IMR-90 (cell line): ENCODE results near the gene IFT81. TPM values are rescaled to one million over a fixed set of nuclear protein-coding genes. Genes with fewer than 3 reads are reported as not detected.

Source experiments
- ATAC-seq: fragments of 200-7000 bp; cut with Tn5 transposase; 2 replicates; pipeline ENCODE4 v1.9.1; 2020; ENCODE audit warnings: low read depth, mild to moderate bottlenecking, moderate library complexity
- BruUV-seq: library from RNA; stranded (reverse); fragments of 400-500 nt; replicated peaks from 2 replicates; lab custom pipeline; 2021; lab: Mats Ljungman, UMichigan
- CTCF ChIA-PET: fragments of 300-600 bp; formaldehyde crosslinking; extraction: SDS; loops from one replicate; lab custom pipeline; 2021; ENCODE audit warnings: antibody characterized with exemption; lab: Yijun Ruan, JAX
- POLR2A ChIA-PET: fragments of 300-600 bp; sonication (Branson Sonifier 250); formaldehyde crosslinking; loops from one replicate; lab custom pipeline; 2022; ENCODE audit warnings: antibody characterized with exemption; ENCODE audit not compliant: unreplicated experiment; lab: Charles Lee
- DNase-seq: peaks from one replicate; pipeline ENCODE4 v3.0.0; 2013
- H2AFZ ChIP-seq: replicated peaks from 2 replicates; pipeline ENCODE3; 2013; ENCODE audit warnings: low read length, mild to moderate bottlenecking; ENCODE audit not compliant: poor library complexity
- H2AK5ac ChIP-seq: 2 replicates; pipeline ENCODE4 v1.6.1; 2013; ENCODE audit warnings: low read depth, low read length, inconsistent platforms
- H2AK9ac ChIP-seq: replicated peaks from 2 replicates; pipeline ENCODE3; 2013; ENCODE audit warnings: mild to moderate bottlenecking, low read depth, low read length, moderate library complexity; ENCODE audit not compliant: poor library complexity
- H2BK120ac ChIP-seq: 2 replicates; pipeline ENCODE4 v1.6.1; 2013; ENCODE audit warnings: low read depth, low read length, inconsistent platforms
- H2BK15ac ChIP-seq: 3 replicates; pipeline ENCODE4 v1.6.1; 2013; ENCODE audit warnings: low read depth, low read length, inconsistent platforms
- H2BK20ac ChIP-seq: 2 replicates; pipeline ENCODE4 v1.6.1; 2013; ENCODE audit warnings: low read depth, mild to moderate bottlenecking, inconsistent platforms, low read length, moderate library complexity
- H2BK5ac ChIP-seq: 2 replicates; pipeline ENCODE4 v1.6.1; 2013; ENCODE audit warnings: mild to moderate bottlenecking, low read depth, low read length, inconsistent platforms; ENCODE audit not compliant: poor library complexity, severe bottlenecking
- H3K14ac ChIP-seq: replicated peaks from 2 replicates; pipeline ENCODE4 v1.6.1; 2013; ENCODE audit warnings: low read depth, low read length, inconsistent platforms
- H3K18ac ChIP-seq: 2 replicates; pipeline ENCODE4 v1.6.1; 2013; ENCODE audit warnings: low read depth, low read length, control low read depth
- H3K23ac ChIP-seq: 2 replicates; pipeline ENCODE4 v1.6.1; 2013; ENCODE audit warnings: low read depth, low read length, inconsistent platforms
- H3K27ac ChIP-seq: 2 replicates; pipeline ENCODE4 v1.5.1; 2013; ENCODE audit warnings: mild to moderate bottlenecking, control low read depth, low read length; ENCODE audit not compliant: insufficient read depth
- H3K27me3 ChIP-seq: 2 replicates; pipeline ENCODE4 v1.6.1; 2013; ENCODE audit warnings: low read length; ENCODE audit not compliant: control insufficient read depth, insufficient read depth
- H3K36me3 ChIP-seq: 2 replicates; pipeline ENCODE4 v1.6.1; 2013; ENCODE audit warnings: low read length, mixed read lengths; ENCODE audit not compliant: control insufficient read depth, insufficient read depth
- H3K4ac ChIP-seq: 2 replicates; pipeline ENCODE4 v1.6.1; 2013; ENCODE audit warnings: low read depth, low read length, inconsistent platforms
- H3K4me1 ChIP-seq: 2 replicates; pipeline ENCODE4 v1.6.1; 2013; ENCODE audit warnings: low read length, mixed read lengths; ENCODE audit not compliant: control insufficient read depth, insufficient read depth
- H3K4me2 ChIP-seq: 2 replicates; pipeline ENCODE4 v1.6.1; 2013; ENCODE audit warnings: low read depth, mild to moderate bottlenecking, control low read depth, low read length, moderate library complexity
- H3K4me3 ChIP-seq: 2 replicates; pipeline ENCODE4 v1.5.1; 2013; ENCODE audit warnings: low read depth, mild to moderate bottlenecking, control low read depth, low read length, moderate library complexity; ENCODE audit not compliant: insufficient read depth
- H3K56ac ChIP-seq: 2 replicates; pipeline ENCODE4 v1.6.1; 2013; ENCODE audit warnings: low read length, inconsistent platforms; ENCODE audit not compliant: insufficient read depth; ENCODE audit errors: extremely low read depth
- H3K79me1 ChIP-seq, 2 experiments: 2 replicates each; pipeline ENCODE4 v1.6.1; 2013; ENCODE audit warnings: low read length in 2 of 2, inconsistent platforms in 1 of 2, low read depth in 1 of 2
- H3K9ac ChIP-seq: 2 replicates; pipeline ENCODE4 v1.6.1; 2013; ENCODE audit warnings: low read depth, low read length, control low read depth
- H3K9me1 ChIP-seq: 2 replicates; pipeline ENCODE4 v1.6.1; 2013; ENCODE audit warnings: low read length, inconsistent platforms; ENCODE audit not compliant: insufficient read depth
- H3K9me3 ChIP-seq: 2 replicates; pipeline ENCODE4 v1.6.1; 2013; ENCODE audit warnings: low read length; ENCODE audit not compliant: control insufficient read depth, insufficient read depth
- H4K20me1 ChIP-seq: 2 replicates; pipeline ENCODE4 v1.6.1; 2013; ENCODE audit warnings: low read length, inconsistent platforms; ENCODE audit not compliant: insufficient read depth
- H4K5ac ChIP-seq: 2 replicates; pipeline ENCODE4 v1.6.1; 2013; ENCODE audit warnings: mild to moderate bottlenecking, low read depth, low read length, control low read depth
- H4K8ac ChIP-seq, 2 experiments: 2 replicates each; pipeline ENCODE4 v1.6.1; 2013; ENCODE audit warnings: low read depth in 2 of 2, low read length in 2 of 2, control low read depth in 1 of 2, inconsistent platforms in 1 of 2
- H4K91ac ChIP-seq: 2 replicates; pipeline ENCODE4 v1.6.1; 2013; ENCODE audit warnings: low read depth, low read length, inconsistent platforms; ENCODE audit not compliant: insufficient read depth
- ELK1 ChIP-seq: fragments of 150-350 bp; IDR thresholded peaks from 2 replicates; pipeline ENCODE4 v1.6.1; 2016; ENCODE audit warnings: low read depth, mild to moderate bottlenecking, low read length, moderate library complexity, borderline replicate concordance
- FOS ChIP-seq: fragments of 150-350 bp; IDR thresholded peaks from 2 replicates; pipeline ENCODE4 v1.6.1; 2016; ENCODE audit warnings: low read depth, low read length
- MAFK ChIP-seq: IDR thresholded peaks from 2 replicates; pipeline ENCODE4 v1.6.1; 2012; ENCODE audit warnings: low read depth, low read length, improper control_type of control experiment
- MAZ ChIP-seq: IDR thresholded peaks from 2 replicates; pipeline ENCODE4 v1.6.1; 2012; ENCODE audit warnings: low read depth, mild to moderate bottlenecking, low read length, improper control_type of control experiment, moderate library complexity, borderline replicate concordance
- NFE2L2 ChIP-seq: fragments of 150-350 bp; IDR thresholded peaks from 2 replicates; pipeline ENCODE4 v1.6.1; 2016; ENCODE audit warnings: low read depth, mild to moderate bottlenecking, low read length
- RCOR1 ChIP-seq: IDR thresholded peaks from 2 replicates; pipeline ENCODE4 v1.6.1; 2012; ENCODE audit warnings: mild to moderate bottlenecking, low read length, improper control_type of control experiment; ENCODE audit not compliant: insufficient replicate concordance
- WGBS, 2 experiments: methylation state at CpG; one replicate each; pipeline versions ENCODE4 v1.1.5 to v1.1.7; 2013; ENCODE audit warnings: missing lambda C conversion rate in 2 of 2; ENCODE audit not compliant: insufficient read length in 1 of 2; ENCODE audit errors: extremely low coverage in 2 of 2; 5-methylcytosine and 5-hydroxymethylcytosine counted together
- dilution Hi-C: fragments of 300-500 bp; cut with HindIII; formaldehyde crosslinking; loops from one replicate; pipeline ENCODE4 v1.14.3; 2018; ENCODE audit warnings: low sequenced_read_pairs; ENCODE audit not compliant: unreplicated experiment
- in situ Hi-C: fragments of 300-500 bp; cut with MboI; formaldehyde crosslinking; loops from 3 replicates; pipeline ENCODE4 v1.14.3; 2019; ENCODE audit warnings: low sequenced_read_pairs, inconsistent platforms, mixed read lengths
- intact Hi-C: fragments of 100-400 bp; cut with micrococcal nuclease; formaldehyde crosslinking; loops from 2 replicates; pipeline ENCODE4 v1.10.0; 2022
- polyA plus RNA-seq, 3 experiments: library from polyadenylated mRNA; depleted of rRNA; stranded (reverse); fragments of >200 nt; gene quantifications; 2 replicates each; pipeline ENCODE4 v1.2.3, GENCODE V29; 2012; ENCODE audit warnings: low replicate concordance in 1 of 3
- total RNA-seq: library from RNA; depleted of rRNA; stranded (reverse); fragments of >200 nt; gene quantifications from 2 replicates; pipeline ENCODE4 v1.2.3, GENCODE V29; 2012

The IFT81 gene
- total and polyA plus RNA-seq, 2 of the 4 experiments (the other 2 are of a cell fraction): 6.1 to 8.1 TPM

GRCh38 chr12:110256780-110257431 is 132.7 kb downstream of the IFT81 start:
- no TSS peak for BruUV-seq
- H3K9me3 ChIP-seq: no peaks in the 10 kb centered on the region
- H2BK15ac ChIP-seq: no peak overlapping the region
- H3K9ac ChIP-seq: no peak overlapping the region
- H3K4me3 ChIP-seq: no peak overlapping the region
- 75% methylated on average over 2 of the region's 12 CpGs; no CpG with 5 or more reads in 1 of the 2 experiments for WGBS, 2 experiments
- ChIA-PET POLR2A (no interaction called here), CTCF (no interaction called here)
- 0 out of 2 replicates have a peak overlapping the region, but pooled peaks have one; percentile 26 for H3K14ac ChIP-seq
- no peak overlapping the region; the same call in 1 of the 2 replicates for H2BK20ac ChIP-seq
- no peaks in the 10 kb centered on the region for H3K27me3 ChIP-seq
- no peak overlapping the region for H2AK9ac ChIP-seq
- H3K79me1 ChIP-seq: no peaks in the 10 kb centered on the region
- no peak overlapping the region for H4K5ac ChIP-seq
- H3K23ac ChIP-seq: no peak overlapping the region
- peak overlapping the region; percentile 51; the same call in 1 of the 2 replicates for H2AK5ac ChIP-seq
- ATAC-seq (no peak; the same call in 1 of the 2 replicates), DNase-seq (no peak)
- H3K4me1 ChIP-seq: peaks cover 5% of the 10 kb centered on the region; the same call in 1 of the 2 replicates
- no peak overlapping the region for H4K8ac ChIP-seq
- intact Hi-C loops (no loop called here), in situ Hi-C loops (no loop called here), dilution Hi-C loops (no loop called here)
- H4K91ac ChIP-seq: no peak overlapping the region
- no peak overlapping the region for H3K18ac ChIP-seq
- no peak overlapping the region for H3K27ac ChIP-seq
- H3K4ac ChIP-seq: peak overlapping the region; percentile 59; the same call in 1 of the 2 replicates
- H3K4me2 ChIP-seq: no peak overlapping the region
- H3K36me3 ChIP-seq: no peaks in the 10 kb centered on the region
- H2BK5ac ChIP-seq: no peak overlapping the region
- no peaks in the 10 kb centered on the region for H3K9me1 ChIP-seq
- TF ChIP-seq NFE2L2: no peak
- TF ChIP-seq RCOR1: no peak
- no peak for TF ChIP-seq MAFK
- no peak for TF ChIP-seq FOS
- no peak for TF ChIP-seq MAZ
- no peak for TF ChIP-seq ELK1
- H3K56ac ChIP-seq: no peak overlapping the region
- no peak overlapping the region for H2BK120ac ChIP-seq
- peak overlapping the region; percentile 49 for H2AFZ ChIP-seq
- no peaks in the 10 kb centered on the region for H4K20me1 ChIP-seq
